HepG2 (cell line): ENCODE measurements around the gene SPPL3. TPM values are rescaled to one million over a fixed set of nuclear protein-coding genes. Genes with fewer than 3 reads are reported as not detected.

ENCODE experiments used
- CEBPG ChIP-seq: IDR thresholded peaks from 2 replicates; pipeline ENCODE4 v1.6.1; 2016
- CREM ChIP-seq, 2 experiments: sonication (generic) in 1 of 2; formaldehyde crosslinking in 1 of 2; IDR thresholded peaks; 2 replicates each; pipeline versions ENCODE4 v1.4.0 to v1.6.1; 2016 to 2020; ENCODE audit warnings: antibody characterized with exemption in 1 of 2, mild to moderate bottlenecking in 1 of 2, missing genetic modification reagents in 1 of 2
- DNMT3B ChIP-seq: conservative IDR thresholded peaks from 2 replicates; pipeline ENCODE4 v1.6.1; 2016; ENCODE audit warnings: missing biosample characterization, control low read depth
- GATAD1 ChIP-seq: IDR thresholded peaks from 2 replicates; pipeline ENCODE4 v1.6.1; 2016; ENCODE audit warnings: missing genetic modification reagents, missing compliant biosample characterization
- GLI4 ChIP-seq: sonication (generic); formaldehyde crosslinking; IDR thresholded peaks from 2 replicates; pipeline ENCODE4 v1.5.1; 2020; ENCODE audit warnings: missing genetic modification reagents, mild to moderate bottlenecking, moderate library complexity, borderline replicate concordance
- HIVEP1 ChIP-seq: sonication (generic); formaldehyde crosslinking; IDR thresholded peaks from 2 replicates; pipeline ENCODE4 v1.4.0; 2020; ENCODE audit warnings: mild to moderate bottlenecking, missing genetic modification reagents
- MAFG ChIP-seq: sonication (generic); formaldehyde crosslinking; IDR thresholded peaks from 2 replicates; pipeline ENCODE4 v1.5.1; 2020; ENCODE audit warnings: mild to moderate bottlenecking, missing genetic modification reagents
- MXD4 ChIP-seq: IDR thresholded peaks from 2 replicates; pipeline ENCODE4 v1.6.1; 2016; ENCODE audit warnings: mild to moderate bottlenecking, missing biosample characterization, missing genetic modification reagents
- POLR2AphosphoS5 ChIP-seq: IDR thresholded peaks from 2 replicates; pipeline ENCODE4 v1.6.1; 2012; ENCODE audit warnings: low read depth, low read length
- SOX6 ChIP-seq, 2 experiments: fragments of 450-650 bp in 1 of 2; sonication (generic) in 1 of 2; formaldehyde crosslinking in 1 of 2; IDR thresholded peaks; 2 replicates each; pipeline versions ENCODE4 v1.4.0 to v1.6.1; 2017 to 2020; ENCODE audit warnings: antibody characterized with exemption in 1 of 2, mild to moderate bottlenecking in 1 of 2, missing genetic modification reagents in 1 of 2
- ZNF205 ChIP-seq: IDR thresholded peaks from 2 replicates; pipeline ENCODE4 v1.6.1; 2018; ENCODE audit warnings: missing biosample characterization, missing genetic modification reagents
- ZNF382 ChIP-seq: sonication (generic); formaldehyde crosslinking; IDR thresholded peaks from 2 replicates; pipeline ENCODE4 v1.5.0; 2020; ENCODE audit warnings: missing genetic modification reagents, mild to moderate bottlenecking, borderline replicate concordance
- ZNF703 ChIP-seq: sonication (generic); formaldehyde crosslinking; IDR thresholded peaks from 2 replicates; pipeline ENCODE4 v1.5.1; 2020; ENCODE audit warnings: missing genetic modification reagents, mild to moderate bottlenecking, moderate library complexity, borderline replicate concordance
- polyA plus RNA-seq, 8 experiments: library from polyadenylated mRNA; depleted of rRNA in 3 of 8; stranded (reverse) in 7 of 8; unstranded in 1 of 8; fragments of >200 nt; fragmentation: Illumina TruSeq in 4 of 8; extraction: Trizol in 4 of 8; gene quantifications; 2 replicates each; pipeline versions ENCODE4 v1.2.1 to v1.2.3, GENCODE V29; 2011 to 2016; ENCODE audit warnings: low read depth in 4 of 8, missing spikeins in 1 of 8, mixed read lengths in 1 of 8; ENCODE audit not compliant: insufficient read depth in 1 of 8
- total RNA-seq, 5 experiments: library from RNA; depleted of rRNA; stranded (reverse); fragments of >200 nt; fragmentation: Illumina TruSeq; extraction: Trizol; gene quantifications; 2 replicates each; pipeline ENCODE4 v1.2.3, GENCODE V29; 2016; ENCODE audit warnings: low read depth in 1 of 5
- TF ChIP-seq, protein P1 (sequence below): sonication (generic); formaldehyde crosslinking; IDR thresholded peaks from 2 replicates; pipeline ENCODE4 v1.4.0; 2020; ENCODE audit warnings: missing genetic modification reagents
- TF ChIP-seq, protein P2 (sequence below): sonication (generic); formaldehyde crosslinking; IDR thresholded peaks from 2 replicates; pipeline ENCODE4 v1.4.0; 2020; ENCODE audit warnings: missing genetic modification reagents; ENCODE audit errors: not compliant biosample characterization
- TF ChIP-seq, protein P3 (sequence below): sonication (generic); formaldehyde crosslinking; IDR thresholded peaks from 2 replicates; pipeline ENCODE4 v1.8.1; 2022; ENCODE audit warnings: low read depth, mild to moderate bottlenecking, missing genetic modification reagents
- TF ChIP-seq, protein P4 (sequence below): sonication (generic); formaldehyde crosslinking; IDR thresholded peaks from 2 replicates; pipeline ENCODE4 v1.5.0; 2020; ENCODE audit warnings: mild to moderate bottlenecking, low read depth, missing genetic modification reagents, borderline replicate concordance
- TF ChIP-seq, protein P5 (sequence below): fragments of 450-650 bp; IDR thresholded peaks from 2 replicates; pipeline ENCODE4 v1.6.1; 2017
- TF ChIP-seq, protein P6 (sequence below): sonication (generic); formaldehyde crosslinking; IDR thresholded peaks from 2 replicates; pipeline ENCODE4 v1.5.1; 2020; ENCODE audit warnings: mild to moderate bottlenecking, missing genetic modification reagents, moderate library complexity

Gene SPPL3
- total and polyA plus RNA-seq, 2 of the 13 experiments (the other 11 are each of a cell fraction or from before 2014, with no cell fraction given) = 8.9 to 9.1 TPM

DNA sequence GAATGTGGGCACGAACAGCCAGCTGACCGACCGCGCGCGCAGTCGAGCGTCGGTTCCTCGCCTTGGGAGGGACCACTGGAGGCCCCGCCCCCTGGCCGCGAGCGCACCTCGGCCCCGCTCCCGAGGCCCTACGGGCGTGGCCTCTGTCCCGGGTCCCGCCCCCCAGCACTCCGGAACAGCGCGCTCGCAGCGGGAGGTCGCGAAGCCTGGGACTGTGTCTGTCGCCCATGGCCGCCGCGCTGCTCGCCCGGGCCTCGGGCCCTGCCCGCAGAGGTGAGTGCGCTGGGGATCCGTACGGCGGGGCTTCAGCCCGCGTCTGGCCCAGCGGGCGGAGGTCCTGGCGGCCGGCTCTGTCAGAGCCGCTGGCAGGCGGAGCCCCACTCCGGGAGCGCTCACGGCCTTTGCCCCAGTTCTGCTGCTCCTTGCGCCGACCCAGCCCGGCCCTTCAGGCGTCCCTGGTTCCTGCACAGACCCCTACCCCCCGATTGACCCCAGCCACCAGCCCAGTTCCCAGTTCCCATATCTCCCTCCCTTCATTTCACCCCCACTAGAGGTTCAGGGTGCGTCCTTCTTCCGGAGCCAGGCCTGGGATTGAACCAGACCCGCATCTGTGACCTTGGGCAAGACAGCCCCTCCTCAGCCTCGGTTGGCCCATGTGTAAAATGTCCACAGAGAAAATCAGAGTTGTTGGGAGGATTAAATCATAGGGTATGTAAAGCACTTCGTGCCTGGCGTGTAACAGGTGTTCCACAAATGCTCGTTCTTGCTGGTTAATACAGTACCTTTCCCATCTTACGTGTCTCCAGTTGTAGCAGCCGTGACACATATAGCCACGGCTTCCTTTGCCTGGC lies 178.3 kb downstream of the SPPL3 start, which contains the start of gene ACADS (continued):
- TF ChIP-seq, protein P1, sequence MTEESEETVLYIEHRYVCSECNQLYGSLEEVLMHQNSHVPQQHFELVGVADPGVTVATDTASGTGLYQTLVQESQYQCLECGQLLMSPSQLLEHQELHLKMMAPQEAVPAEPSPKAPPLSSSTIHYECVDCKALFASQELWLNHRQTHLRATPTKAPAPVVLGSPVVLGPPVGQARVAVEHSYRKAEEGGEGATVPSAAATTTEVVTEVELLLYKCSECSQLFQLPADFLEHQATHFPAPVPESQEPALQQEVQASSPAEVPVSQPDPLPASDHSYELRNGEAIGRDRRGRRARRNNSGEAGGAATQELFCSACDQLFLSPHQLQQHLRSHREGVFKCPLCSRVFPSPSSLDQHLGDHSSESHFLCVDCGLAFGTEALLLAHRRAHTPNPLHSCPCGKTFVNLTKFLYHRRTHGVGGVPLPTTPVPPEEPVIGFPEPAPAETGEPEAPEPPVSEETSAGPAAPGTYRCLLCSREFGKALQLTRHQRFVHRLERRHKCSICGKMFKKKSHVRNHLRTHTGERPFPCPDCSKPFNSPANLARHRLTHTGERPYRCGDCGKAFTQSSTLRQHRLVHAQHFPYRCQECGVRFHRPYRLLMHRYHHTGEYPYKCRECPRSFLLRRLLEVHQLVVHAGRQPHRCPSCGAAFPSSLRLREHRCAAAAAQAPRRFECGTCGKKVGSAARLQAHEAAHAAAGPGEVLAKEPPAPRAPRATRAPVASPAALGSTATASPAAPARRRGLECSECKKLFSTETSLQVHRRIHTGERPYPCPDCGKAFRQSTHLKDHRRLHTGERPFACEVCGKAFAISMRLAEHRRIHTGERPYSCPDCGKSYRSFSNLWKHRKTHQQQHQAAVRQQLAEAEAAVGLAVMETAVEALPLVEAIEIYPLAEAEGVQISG (CRISPR knock-in tag) = peak; percentile 66
- TF ChIP-seq POLR2AphosphoS5 = peak; percentile 71
- TF ChIP-seq MAFG = no peak
- TF ChIP-seq, protein P2, sequence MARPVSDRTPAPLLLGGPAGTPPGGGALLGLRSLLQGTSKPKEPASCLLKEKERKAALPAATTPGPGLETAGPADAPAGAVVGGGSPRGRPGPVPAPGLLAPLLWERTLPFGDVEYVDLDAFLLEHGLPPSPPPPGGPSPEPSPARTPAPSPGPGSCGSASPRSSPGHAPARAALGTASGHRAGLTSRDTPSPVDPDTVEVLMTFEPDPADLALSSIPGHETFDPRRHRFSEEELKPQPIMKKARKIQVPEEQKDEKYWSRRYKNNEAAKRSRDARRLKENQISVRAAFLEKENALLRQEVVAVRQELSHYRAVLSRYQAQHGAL (CRISPR knock-in tag) = no peak
- TF ChIP-seq MXD4 (CRISPR knock-in tag) = peak; percentile 55; the same call in 1 of the 2 replicates
- TF ChIP-seq ZNF382 (CRISPR knock-in tag) = no peak
- TF ChIP-seq, protein P3, sequence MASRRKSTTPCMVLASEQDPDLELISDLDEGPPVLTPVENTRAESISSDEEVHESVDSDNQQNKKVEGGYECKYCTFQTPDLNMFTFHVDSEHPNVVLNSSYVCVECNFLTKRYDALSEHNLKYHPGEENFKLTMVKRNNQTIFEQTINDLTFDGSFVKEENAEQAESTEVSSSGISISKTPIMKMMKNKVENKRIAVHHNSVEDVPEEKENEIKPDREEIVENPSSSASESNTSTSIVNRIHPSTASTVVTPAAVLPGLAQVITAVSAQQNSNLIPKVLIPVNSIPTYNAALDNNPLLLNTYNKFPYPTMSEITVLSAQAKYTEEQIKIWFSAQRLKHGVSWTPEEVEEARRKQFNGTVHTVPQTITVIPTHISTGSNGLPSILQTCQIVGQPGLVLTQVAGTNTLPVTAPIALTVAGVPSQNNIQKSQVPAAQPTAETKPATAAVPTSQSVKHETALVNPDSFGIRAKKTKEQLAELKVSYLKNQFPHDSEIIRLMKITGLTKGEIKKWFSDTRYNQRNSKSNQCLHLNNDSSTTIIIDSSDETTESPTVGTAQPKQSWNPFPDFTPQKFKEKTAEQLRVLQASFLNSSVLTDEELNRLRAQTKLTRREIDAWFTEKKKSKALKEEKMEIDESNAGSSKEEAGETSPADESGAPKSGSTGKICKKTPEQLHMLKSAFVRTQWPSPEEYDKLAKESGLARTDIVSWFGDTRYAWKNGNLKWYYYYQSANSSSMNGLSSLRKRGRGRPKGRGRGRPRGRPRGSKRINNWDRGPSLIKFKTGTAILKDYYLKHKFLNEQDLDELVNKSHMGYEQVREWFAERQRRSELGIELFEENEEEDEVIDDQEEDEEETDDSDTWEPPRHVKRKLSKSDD (CRISPR knock-in tag) = no peak
- TF ChIP-seq ZNF205 (CRISPR knock-in tag) = peak; percentile 66
- no peak for TF ChIP-seq DNMT3B
- TF ChIP-seq, protein P4, sequence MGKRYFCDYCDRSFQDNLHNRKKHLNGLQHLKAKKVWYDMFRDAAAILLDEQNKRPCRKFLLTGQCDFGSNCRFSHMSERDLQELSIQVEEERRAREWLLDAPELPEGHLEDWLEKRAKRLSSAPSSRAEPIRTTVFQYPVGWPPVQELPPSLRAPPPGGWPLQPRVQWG = no peak
- no peak for TF ChIP-seq CEBPG (CRISPR knock-in tag)
- no peak for TF ChIP-seq ZNF703
- TF ChIP-seq SOX6 (IDR thresholded peaks at IDR 0.05) = no peak
- TF ChIP-seq SOX6 (CRISPR knock-in tag; IDR thresholded peaks at IDR 0.05) = no peak
- TF ChIP-seq HIVEP1 (CRISPR knock-in tag) = no peak
- TF ChIP-seq CREM (IDR thresholded peaks at IDR 0.05) = no peak
- TF ChIP-seq CREM (CRISPR knock-in tag; IDR thresholded peaks at IDR 0.05) = no peak
- no peak for TF ChIP-seq GLI4 (CRISPR knock-in tag)
- TF ChIP-seq GATAD1 = no peak; the same call in 1 of the 2 replicates
- TF ChIP-seq, protein P5, sequence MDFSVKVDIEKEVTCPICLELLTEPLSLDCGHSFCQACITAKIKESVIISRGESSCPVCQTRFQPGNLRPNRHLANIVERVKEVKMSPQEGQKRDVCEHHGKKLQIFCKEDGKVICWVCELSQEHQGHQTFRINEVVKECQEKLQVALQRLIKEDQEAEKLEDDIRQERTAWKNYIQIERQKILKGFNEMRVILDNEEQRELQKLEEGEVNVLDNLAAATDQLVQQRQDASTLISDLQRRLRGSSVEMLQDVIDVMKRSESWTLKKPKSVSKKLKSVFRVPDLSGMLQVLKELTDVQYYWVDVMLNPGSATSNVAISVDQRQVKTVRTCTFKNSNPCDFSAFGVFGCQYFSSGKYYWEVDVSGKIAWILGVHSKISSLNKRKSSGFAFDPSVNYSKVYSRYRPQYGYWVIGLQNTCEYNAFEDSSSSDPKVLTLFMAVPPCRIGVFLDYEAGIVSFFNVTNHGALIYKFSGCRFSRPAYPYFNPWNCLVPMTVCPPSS = no peak
- TF ChIP-seq, protein P6, sequence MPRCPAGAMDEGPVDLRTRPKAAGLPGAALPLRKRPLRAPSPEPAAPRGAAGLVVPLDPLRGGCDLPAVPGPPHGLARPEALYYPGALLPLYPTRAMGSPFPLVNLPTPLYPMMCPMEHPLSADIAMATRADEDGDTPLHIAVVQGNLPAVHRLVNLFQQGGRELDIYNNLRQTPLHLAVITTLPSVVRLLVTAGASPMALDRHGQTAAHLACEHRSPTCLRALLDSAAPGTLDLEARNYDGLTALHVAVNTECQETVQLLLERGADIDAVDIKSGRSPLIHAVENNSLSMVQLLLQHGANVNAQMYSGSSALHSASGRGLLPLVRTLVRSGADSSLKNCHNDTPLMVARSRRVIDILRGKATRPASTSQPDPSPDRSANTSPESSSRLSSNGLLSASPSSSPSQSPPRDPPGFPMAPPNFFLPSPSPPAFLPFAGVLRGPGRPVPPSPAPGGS (CRISPR knock-in tag) = no peak; the same call in none of the 2 replicates
